Myocyte (in vitro differentiated cells): Measurements from ENCODE around the gene ADD1. TPM values are rescaled to one million over a fixed set of nuclear protein-coding genes. Genes with fewer than 3 reads are reported as not detected.
"Not testable (repeated sequence)": the region's sequence is repeated elsewhere in the genome, so short reads cannot be mapped to it uniquely, and the experiment has no call there.

ENCODE experiments used
- DNase-seq: peaks from one replicate; pipeline ENCODE4 v3.0.0-alpha.2; 2012; ENCODE audit warnings: low read depth
- total RNA-seq: library from RNA; depleted of rRNA; stranded (reverse); fragments of >200 nt; gene quantifications from 2 replicates; pipeline ENCODE4 v1.2.3, GENCODE V29; 2014

The ADD1 gene
- total RNA-seq, 1 donor from 2014 or later, result 121 TPM

DNA sequence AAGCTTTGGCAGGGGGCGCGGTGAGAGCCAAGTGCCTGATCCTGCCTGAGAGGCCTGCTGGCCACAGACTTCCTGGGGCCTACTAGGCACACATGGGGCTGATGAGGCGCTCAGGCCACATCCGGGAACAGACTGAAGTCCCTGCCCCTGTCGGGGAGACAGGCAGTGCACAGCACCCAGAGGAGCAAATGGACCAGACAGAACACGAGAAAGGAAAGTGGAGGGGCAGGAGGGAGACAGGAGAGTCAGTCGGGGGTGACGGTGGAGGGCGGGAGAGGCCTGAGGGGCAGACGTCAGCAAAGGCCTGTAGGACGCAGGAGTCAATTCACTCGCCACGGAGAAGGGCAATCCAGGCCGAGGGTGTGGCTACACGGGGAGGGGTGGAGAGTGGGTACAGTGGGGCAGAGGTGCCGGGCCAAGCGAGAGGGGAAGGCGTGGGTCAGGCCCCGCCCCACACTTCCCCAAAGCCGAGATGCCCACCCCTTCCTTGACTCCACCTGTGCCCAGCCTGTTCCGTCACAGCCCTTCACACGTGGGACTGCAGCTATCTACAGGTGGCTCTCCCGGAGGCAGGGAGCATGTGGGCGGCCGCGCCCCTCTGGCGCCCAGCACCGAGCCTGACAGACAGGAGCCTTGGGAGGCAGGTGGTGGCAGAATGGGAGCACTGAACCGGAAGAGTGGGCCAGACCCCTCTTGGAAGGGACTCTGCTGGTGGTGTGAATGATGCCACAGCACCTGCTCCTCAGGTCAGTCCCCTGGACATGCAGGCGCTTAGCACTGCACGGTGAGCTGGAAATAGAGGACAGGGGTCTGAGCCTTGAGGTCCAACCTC is 99.1 kb downstream of the ADD1 start:
- DNase-seq, result no peak

DNA sequence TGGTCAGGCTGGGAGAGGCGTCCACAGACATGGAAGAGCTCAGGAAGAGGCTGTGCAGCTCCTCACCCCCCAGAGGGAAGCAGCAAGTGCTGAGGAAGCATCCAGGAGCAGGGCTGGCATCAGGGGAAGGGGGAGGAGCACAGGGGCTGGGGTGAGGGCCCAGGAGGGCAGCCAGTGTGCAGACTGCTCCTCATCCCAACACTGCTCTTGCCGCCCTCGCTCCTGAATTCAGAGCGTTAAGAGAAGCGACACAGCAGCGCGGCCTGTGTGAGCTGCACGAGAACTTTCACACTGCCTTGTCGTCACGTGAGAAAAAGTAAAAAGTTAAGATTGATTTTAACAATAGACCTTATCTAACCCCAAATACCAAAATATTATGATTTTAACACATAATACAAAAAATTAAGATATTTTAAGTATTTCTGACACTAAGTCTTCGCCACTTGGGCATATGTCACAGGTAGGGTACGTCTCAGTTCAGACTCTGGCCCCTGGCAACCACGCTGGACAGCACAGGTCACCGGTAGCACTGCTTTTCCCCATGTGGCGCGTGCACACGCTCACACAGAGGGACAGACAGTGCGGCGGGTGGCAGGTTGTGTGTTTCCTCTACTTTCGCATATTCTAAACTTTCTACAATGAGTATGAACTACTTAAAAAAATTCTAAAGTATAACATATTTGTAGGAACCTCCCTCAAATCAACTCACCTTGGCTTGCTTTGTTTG is 99.9 kb downstream of the ADD1 start:
- DNase-seq, result no peak

DNA sequence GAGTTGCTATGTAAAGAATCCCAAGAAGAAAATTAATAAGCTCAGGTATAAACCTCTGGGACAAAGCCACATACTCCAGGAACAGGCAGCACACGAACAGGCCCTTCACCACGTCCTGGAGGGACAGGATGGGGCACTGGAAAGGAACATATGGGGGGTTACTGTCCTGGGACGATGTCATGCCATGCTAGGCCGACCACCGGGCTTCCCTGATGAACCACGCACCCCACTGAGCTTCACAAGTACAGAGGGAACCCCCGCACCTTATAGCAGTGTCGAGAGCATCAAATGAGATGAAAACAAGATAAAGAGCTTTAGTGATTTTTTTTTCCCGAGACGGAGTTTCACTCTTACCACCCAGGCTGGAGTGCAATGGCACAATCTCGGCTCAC is 100.4 kb downstream of the ADD1 start:
- DNase-seq, result no peak

DNA sequence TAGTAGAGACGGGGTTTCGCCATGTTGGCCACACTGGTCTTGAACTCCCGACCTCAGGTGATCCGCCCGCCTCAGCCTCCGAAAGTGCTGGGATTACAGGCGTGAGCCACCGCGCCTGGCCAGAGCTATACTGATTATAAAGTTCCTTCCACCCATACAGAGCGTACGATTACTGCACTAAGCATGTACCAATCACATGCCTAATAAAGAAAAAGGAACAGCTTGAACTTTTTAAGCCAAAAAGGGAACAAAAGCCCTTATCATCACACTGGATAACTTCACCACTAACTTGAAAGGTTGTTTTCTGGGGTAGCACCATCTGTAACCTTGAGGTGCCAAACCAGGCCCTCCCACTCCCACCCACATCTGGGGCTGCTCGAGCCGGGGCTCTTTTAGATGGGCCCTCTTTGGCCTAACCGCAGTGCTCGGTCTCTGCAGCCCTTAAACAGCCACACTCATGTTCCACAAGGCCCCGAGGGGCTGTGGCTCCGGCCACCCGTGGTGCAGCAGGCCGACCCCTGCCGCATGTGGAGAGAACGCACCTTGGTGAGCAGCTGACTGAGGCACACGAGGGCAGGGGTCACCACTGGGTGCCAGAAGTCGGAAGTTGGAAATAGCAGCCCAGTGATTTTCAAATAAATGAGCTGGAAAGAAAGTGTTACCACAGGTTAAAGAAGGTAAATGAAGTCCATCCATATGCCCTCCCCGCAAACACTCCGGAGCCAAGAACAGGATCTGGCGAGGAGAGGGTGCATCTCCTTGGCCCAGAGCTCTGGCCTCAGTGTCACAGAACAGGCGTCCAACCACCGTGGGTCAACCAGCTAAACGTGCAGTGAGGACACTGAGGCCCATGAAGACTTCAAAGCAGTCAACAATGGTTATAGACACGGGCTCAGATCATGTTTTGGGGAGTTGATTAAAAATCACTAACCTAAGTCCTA is 101.2 kb downstream of the ADD1 start:
- no peak for DNase-seq

DNA sequence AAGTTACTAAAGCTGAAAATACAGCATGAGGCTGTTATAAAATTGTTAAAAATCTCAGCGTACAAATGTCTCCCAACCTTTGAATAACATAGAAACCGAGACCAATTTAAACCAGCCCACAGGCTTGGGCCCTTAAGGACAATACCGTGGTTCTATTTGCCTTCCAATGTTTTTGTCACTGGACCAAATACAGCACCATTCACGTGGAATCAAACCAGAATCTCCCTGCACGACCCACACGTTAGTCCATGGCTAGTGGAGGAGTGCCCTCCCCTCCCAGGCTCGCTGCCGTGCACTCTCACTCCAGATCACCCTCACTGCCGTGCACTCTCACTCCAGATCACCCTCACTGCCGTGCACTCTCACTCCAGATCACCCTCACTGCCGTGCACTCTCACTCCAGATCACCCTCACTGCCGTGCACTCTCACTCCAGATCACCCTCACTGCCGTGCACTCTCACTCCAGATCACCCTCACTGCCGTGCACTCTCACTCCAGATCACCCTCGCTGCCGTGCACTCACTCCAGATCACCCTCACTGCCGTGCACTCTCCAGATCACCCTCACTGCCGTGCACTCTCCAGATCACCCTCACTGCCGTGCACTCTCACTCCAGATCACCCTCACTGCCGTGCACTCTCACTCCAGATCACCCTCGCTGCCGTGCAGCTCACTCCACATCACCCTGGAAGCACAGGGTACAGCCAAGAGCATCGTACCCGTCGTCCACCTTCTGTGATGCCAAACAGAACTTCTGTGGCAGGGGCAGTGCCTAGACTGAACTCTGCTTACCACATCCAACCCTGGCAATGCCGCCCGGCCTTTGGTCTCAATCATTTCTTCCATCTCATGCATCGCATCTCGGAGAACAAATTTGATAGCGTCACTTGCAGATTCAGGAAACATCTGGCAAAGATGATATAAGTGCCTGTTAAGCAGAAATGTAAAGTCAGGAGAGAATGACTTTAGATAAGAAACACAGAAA is 102.3 kb downstream of the ADD1 start:
- not testable (repeated sequence) for DNase-seq

DNA sequence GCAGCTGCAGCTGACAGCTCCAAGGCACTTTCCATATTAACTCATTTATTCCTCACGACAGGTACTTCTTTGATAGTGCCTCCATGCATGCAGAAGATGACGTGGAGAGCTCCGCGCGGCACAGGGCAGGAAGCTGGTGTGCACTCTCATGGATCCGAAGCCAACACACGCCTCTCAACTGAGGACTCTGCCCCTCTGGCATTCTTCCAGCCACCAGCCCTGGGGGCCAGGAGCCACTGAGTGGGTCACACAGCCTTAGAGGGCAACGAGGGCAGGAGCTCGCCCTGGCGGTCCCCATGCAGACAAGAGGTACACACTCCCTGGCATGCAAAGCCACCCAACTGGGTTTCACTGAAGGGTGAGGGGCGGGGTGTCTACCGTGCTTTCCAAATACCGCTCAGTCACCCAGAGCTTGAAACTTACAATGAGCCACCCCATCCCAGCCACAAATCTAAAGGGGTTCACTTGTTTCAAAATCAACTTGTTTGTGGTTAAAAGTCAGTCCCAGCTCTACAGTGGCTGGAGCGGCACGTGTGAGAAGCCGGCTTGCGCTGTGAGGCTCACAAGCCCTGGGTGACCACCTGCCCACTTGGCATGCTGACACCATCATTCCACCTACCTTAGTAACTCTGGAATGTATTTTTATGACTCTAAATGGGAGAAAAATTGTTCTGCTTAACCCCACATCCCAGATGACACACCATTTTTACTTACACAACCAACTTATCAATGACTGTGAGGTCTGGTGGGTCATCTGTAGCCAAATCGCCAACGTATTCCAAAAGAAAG is 103.4 kb downstream of the ADD1 start:
- no peak for DNase-seq

DNA sequence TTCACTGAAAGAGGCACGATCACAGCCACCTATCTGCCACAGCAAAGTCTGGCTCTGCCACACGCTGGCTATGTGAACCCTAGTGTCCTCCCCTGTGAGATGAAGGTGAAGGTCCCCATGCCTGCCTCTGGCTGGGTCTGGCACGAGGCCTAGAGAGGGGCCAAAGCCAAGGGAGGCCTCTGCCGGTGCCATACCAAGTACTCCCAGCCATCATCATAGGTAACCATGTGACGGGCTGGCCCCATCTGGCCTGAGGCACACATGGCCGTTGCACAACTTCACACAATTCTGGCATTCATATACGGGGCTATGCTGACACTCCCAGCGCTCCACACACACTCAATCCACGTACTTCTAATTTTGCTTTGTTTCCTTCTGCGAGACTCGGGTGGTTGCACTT is 104.3 kb downstream of the ADD1 start:
- DNase-seq, result no peak

DNA sequence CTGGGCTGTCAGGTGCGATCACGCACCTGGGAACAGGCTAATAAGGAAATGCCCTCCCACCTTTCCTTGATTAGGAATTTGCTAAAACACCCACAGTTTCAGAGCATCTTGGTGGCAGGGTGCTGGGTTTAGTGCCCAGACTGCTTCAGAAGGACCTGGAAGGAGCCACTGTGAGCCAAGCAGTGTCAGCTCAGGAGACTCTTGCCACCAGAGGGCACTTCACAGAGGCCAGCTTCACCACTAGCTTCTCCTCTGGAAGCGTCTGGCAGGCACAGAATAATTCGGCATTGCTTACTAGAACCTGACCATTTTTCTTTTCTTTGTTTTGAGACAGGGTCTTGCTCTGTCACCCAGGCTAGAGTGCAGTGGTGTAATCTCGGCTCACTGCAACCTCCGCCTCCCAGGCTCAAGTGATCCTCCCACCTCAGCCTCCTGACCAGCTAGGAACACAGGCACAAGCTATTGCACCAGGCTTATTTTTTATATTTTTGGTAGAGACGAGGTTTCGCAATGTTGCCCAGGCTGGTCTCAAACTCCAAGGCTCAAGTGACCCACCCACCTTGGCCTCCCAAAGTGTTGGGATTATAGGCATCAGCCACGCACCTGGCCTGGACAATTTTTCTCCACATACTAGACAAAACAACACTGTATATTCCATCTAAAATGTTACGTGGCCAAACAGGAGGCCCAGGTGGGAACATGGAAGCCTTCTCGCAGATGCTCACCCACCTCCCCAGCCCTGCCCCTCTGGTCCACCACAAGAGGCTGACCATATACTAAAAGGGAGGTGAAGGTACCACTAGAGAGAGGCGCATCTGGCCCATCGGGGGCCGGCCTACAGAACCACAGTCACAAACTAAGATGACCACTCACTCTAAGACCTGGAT is 105.5 kb downstream of the ADD1 start:
- peak; percentile 44 for DNase-seq

DNA sequence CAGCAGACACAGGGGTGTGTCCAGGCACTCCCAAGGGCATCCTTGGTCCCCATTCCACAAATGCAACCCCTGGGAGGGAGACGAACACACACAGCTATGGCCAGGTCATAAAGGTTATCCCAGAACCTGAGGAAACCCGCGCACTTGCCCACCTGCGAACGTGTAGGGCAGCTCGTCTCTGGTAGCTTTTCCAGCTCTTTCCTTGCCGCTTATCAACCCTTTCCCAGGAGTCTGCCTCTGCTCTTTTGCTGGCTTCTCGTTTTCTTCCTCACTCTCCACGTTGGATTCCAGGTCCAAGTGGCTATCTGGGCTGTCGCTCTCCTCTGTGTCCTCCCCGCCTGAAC is 106.1 kb downstream of the ADD1 start:
- DNase-seq, result no peak

DNA sequence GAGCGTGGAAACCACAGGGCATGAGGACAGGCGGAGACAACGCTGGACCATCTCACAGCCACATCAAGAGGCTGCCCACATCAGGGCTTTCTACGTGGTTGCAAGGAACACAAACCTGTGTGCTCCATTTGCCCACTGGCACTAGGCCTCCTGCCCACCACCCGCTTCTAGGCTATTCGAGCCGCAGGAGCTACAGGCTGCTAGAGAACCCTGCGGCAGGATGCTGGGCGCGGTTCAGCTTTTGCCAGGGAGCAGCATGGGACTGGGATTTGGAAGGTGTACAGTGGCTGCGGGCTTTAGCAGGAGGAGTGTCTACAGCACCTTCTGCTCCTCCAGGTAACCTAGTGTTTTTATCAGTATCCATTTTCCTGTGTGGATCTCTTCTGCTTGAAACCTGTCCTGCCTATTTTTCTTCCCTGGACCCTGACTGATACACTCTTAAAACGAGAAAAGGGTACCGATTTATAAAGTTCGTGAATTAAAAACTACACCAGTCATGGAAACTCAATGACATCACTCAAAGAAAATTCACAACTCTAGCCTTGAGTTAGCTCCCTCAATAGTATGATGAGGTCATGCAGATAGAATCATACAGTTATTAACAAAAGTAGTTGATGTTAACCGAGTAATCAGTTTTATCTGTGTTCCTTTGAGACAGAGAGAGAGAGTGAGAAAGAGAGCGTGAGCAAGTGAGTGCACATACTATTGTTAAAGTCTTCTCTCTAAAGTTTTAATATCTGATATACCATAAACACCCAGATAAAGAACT is 106.8 kb downstream of the ADD1 start:
- DNase-seq, result no peak

DNA sequence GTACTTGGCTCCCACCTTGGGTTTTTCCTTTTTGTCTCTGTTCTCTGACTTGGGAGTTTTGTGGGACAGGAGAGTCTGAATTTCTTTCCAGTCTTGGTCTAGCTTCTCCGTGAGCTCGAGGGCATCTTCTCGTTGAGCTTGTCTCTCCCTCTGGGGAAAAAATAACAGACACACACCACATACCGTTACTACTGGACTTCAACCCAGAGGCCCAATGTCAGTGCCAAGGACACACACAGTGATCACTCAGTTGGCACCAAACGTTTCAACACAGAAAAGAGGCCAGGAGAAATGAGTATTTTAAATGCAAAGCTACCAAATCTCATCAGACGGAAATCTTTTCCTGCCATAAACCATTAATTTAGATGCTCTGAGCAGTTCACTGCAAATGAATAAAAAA is 109.9 kb downstream of the ADD1 start:
- no peak for DNase-seq

DNA sequence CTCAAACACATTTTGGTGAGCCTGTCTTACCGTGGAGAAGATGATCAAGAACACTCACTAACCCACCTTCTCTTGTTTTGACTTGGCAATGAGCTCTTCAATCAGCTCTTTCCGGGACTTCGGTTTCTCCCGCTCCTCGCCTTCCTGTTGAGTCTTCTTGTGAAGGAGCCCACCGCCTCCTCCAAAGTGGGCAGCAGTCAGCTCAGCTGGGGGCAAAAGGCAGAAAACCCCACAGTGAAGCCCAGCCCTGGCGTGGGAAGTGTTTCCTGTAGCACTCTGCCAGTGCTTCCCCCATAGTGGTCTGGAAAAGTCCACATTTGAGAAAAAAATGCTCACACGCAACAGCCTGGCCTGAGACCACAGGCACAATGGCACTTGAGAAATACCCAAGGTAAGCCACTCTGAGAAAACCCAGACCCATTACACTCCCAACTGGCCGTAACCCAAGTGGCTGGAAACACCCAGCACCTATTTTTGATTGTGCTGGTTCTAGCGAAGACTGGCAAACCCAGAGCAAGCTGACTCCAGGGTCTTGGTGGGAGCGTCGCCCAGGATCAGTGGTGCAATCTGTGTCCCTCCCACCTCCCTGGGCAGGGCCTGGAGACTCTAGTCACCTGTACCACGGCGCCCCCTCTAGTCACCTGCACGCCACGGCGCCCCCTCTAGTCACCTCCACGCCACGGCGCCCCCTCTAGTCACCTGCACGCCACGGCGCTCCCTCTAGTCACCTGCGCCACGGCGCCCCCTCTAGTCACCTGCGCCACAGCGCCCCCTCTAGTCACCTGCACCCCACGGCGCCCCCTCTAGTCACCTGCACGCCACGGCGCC is 110.9 kb downstream of the ADD1 start:
- DNase-seq, result no peak

DNA sequence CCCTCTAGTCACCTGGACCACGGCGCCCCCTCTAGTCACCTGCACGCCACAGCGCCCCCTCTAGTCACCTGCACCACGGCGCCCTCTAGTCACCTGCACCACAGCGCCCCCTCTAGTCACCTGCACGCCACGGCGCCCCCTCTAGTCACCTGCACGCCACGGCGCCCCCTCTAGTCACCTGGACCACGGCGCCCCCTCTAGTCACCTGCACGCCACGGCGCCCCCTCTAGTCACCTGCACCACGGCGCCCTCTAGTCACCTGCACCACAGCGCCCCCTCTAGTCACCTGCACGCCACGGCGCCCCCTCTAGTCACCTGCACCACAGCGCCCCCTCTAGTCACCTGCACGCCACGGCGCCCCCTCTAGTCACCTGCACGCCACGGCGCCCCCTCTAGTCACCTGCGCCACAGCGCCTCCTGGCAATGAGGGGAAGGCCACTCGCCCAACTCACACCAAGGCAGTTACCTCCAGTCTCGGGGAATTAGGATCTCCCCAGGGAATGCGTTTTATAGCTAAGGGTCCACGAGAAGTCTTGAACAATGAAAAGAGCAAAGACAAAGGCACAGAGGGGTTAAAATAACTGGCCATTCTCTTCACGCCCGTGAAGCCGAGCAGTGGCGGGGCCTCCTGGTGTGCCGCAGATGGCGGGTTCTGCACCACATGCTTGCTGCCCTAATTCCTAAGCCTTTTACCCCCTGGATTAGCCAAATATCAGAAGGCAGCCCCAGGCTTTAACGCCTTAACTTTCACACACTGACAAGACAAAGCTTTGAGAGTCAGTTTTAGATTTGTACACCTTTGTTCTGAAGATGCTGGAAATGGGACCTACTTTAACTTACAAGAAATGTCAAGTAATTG is 111.8 kb downstream of the ADD1 start:
- DNase-seq, result not testable (repeated sequence)

DNA sequence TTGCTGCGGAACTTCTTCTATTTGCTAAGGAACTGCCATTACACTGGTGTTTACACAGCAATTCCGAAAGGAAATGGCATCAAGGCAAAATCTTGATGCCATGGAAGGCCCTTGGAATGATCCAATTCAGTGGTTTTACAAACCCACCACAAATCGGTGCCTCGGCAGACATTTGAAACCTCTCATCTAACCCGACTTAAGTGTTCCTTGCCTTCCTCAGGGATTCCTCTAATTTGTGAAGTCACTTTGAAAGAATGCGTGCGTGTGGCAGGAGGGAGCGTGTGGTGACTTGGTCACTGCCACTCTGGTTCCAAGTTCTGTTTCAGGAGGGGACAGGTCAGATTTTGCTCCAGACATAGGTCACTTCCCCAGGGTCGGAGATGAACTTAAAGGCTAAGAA is 114.8 kb downstream of the ADD1 start:
- DNase-seq, result peak; percentile 87

DNA sequence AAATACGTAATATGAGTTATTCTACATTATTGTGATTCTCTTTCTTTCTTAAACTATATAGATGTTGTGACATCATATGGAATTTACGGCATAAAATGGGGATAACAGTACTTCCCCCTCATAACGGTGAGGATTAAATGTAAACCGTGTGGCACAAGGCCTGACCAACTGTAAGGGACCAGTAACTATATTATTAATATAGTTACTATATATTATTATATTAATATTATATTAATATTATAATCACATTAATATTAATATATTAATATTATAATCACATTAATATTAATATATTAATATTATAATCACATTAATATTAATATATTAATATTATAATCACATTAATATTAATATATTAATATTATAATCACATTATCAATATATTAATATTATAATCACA is 116.8 kb downstream of the ADD1 start:
- DNase-seq, result not testable (repeated sequence)

DNA sequence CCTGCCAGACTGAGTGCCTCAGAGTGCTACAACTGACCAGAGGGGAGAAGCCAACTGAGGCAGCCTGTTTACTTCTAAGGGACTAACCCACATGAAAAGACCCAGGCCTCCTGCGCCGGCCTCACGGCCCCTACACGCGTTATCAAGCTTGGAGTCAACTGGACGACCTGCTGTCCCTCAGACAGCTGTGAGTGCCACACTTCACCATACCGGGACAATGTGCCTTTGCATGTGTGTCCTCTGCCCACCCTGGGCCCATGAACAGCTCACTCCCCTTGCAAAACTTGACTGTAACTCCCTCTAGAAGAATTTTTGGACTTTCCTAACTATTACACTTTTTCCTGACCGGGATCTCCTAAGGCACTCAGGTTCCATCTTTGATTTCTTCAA is 117.8 kb downstream of the ADD1 start:
- DNase-seq, result no peak
